Measurements from ENCODE around the gene ATP5F1A. TPM values are rescaled to one million over a fixed set of nuclear protein-coding genes. Genes with fewer than 3 reads are reported as not detected.

Gene ATP5F1A
- total RNA-seq, 1 experiment from 2014 or later = 625 TPM

DNA sequence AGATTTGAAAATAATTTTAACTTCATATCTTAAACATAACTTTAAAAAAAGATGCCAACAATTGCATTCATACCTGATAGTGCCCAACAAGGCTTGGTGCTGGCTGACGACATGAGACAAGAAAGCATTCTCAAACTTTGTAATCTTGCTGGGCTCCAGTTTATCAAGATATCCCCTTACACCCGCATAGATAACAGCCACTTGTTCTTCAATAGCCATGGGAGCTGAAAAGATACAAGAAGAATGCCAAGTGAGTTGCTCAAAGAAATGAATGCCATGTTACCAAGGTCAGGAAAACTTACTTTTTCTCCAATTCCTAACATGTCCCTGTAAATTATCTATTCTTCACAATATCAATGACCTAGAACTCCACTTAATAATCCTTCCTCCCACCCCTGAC is 13.7 kb downstream of the ATP5F1A start:
- H3K79me2 ChIP-seq (ENCODE audit: insufficient read depth, low read length) = no peaks in the 10 kb centered on the region
- peaks cover 4% of the 10 kb centered on the region for H3K79me1 ChIP-seq (ENCODE audit: insufficient read depth, low read depth, low read length, poor library complexity, severe bottlenecking)
- Mint-ChIP-seq H3K4me1 (no peaks in the 10 kb centered on the region), H3K27me3 (ENCODE audit: low read depth) (no peaks in the 10 kb centered on the region), H3K9me3 (no peaks in the 10 kb centered on the region), H3K36me3 (ENCODE audit: insufficient read depth in 1 of 3, low read depth in 3 of 3) (peaks cover 73 to 97% (median 90%) of the 10 kb centered on the region in 3 experiments), H3K27ac (no peak overlapping the region), H3K4me3 (no peak overlapping the region)
- H3K23me2 ChIP-seq (ENCODE audit: insufficient read length, low read depth, low read length, poor library complexity, severe bottlenecking) = no peaks in the 10 kb centered on the region
- H3K18ac ChIP-seq (ENCODE audit: insufficient read length, low read depth, low read length) = no peak overlapping the region
- H2BK15ac ChIP-seq (ENCODE audit: low read depth, low read length) = no peak overlapping the region
- no peak overlapping the region for H2BK5ac ChIP-seq (ENCODE audit: insufficient read length, low read length)
- no peak overlapping the region for H4K8ac ChIP-seq (replicated peaks; ENCODE audit: insufficient read length, low read depth, low read length)
- no peak overlapping the region for H4K5ac ChIP-seq (ENCODE audit: insufficient read length, low read depth, low read length)
- no peak overlapping the region for H3K4me2 ChIP-seq (ENCODE audit: insufficient read depth, insufficient read length, low read length)
- H4K91ac ChIP-seq (ENCODE audit: insufficient read length, low read depth, low read length) = no peak overlapping the region
- no peak overlapping the region for H2BK20ac ChIP-seq (ENCODE audit: low read depth, low read length, poor library complexity, severe bottlenecking)
- no peaks in the 10 kb centered on the region for H3K9me3 ChIP-seq (ENCODE audit: control insufficient read depth, low read depth, low read length)
- H2AK5ac ChIP-seq (ENCODE audit: insufficient read length, low read length) = no peak overlapping the region
- H3K56ac ChIP-seq (ENCODE audit: insufficient read length, low read depth, low read length) = no peak overlapping the region
- no peak overlapping the region for H3K14ac ChIP-seq (ENCODE audit: insufficient read depth, low read length)
- H4K20me1 ChIP-seq (ENCODE audit: control insufficient read depth, insufficient read depth, insufficient read length) = no peaks in the 10 kb centered on the region
- no peak overlapping the region for H3K4ac ChIP-seq (ENCODE audit: low read depth, low read length)
- H2AFZ ChIP-seq (ENCODE audit: low read length) = no peak overlapping the region
- H3K9ac ChIP-seq (ENCODE audit: extremely low read depth, insufficient read length, low read length) = no peak overlapping the region
- H3K4me1 ChIP-seq (ENCODE audit: insufficient read depth, low read length) = no peaks in the 10 kb centered on the region
- DNase-seq = no peak
- H2BK120ac ChIP-seq (ENCODE audit: low read depth, low read length, poor library complexity, severe bottlenecking) = no peak overlapping the region
- TF ChIP-seq, protein P1, sequence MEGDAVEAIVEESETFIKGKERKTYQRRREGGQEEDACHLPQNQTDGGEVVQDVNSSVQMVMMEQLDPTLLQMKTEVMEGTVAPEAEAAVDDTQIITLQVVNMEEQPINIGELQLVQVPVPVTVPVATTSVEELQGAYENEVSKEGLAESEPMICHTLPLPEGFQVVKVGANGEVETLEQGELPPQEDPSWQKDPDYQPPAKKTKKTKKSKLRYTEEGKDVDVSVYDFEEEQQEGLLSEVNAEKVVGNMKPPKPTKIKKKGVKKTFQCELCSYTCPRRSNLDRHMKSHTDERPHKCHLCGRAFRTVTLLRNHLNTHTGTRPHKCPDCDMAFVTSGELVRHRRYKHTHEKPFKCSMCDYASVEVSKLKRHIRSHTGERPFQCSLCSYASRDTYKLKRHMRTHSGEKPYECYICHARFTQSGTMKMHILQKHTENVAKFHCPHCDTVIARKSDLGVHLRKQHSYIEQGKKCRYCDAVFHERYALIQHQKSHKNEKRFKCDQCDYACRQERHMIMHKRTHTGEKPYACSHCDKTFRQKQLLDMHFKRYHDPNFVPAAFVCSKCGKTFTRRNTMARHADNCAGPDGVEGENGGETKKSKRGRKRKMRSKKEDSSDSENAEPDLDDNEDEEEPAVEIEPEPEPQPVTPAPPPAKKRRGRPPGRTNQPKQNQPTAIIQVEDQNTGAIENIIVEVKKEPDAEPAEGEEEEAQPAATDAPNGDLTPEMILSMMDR (conservative IDR thresholded peaks at IDR 0.05) = no peak
- H2BK12ac ChIP-seq (ENCODE audit: insufficient read length, low read depth, low read length) = no peak overlapping the region
- WGBS (ENCODE audit: extremely low coverage, insufficient read length, low lambda C conversion rate) = no CpG with 5 or more reads among the region's 2 CpGs
- no peak overlapping the region for H3K23ac ChIP-seq (ENCODE audit: insufficient read length, low read depth, low read length)
- H3K27me3 ChIP-seq (ENCODE audit: insufficient read depth, low read length) = no peaks in the 10 kb centered on the region
- no peak overlapping the region for H3T11ph ChIP-seq (ENCODE audit: low read length)
- H3K27ac ChIP-seq (ENCODE audit: insufficient read length, low read depth, low read length) = no peak overlapping the region
